DOHH2 (cell line): ENCODE results near the gene OPRD1.
"Not testable (repeated sequence)": the region's sequence is repeated elsewhere in the genome, so short reads cannot be mapped to it uniquely, and the experiment has no call there.

Source experiments
- H3F3A ChIP-seq: fragments of 200-600 bp; sonication (generic), shearing (Covaris generic); 2 replicates; pipeline ENCODE4 v1.6.0; 2016; ENCODE audit warnings: antibody characterized with exemption, mild to moderate bottlenecking; ENCODE audit not compliant: control insufficient read depth, insufficient read depth
- H3K27ac ChIP-seq: fragments of 200-600 bp; sonication (generic); 2 replicates; pipeline ENCODE4 v1.5.1; 2014; ENCODE audit warnings: low read depth, mild to moderate bottlenecking, low read length, moderate library complexity
- H3K27me3 ChIP-seq: fragments of 200-600 bp; sonication (generic); 2 replicates; pipeline ENCODE4 v1.6.1; 2014; ENCODE audit warnings: mild to moderate bottlenecking, low read length, mixed read lengths; ENCODE audit not compliant: control insufficient read depth
- H3K36me3 ChIP-seq: fragments of 200-600 bp; sonication (generic); 2 replicates; pipeline ENCODE4 v1.6.1; 2014; ENCODE audit warnings: mild to moderate bottlenecking, low read length, moderate library complexity, mixed read lengths; ENCODE audit not compliant: control insufficient read depth
- H3K4me1 ChIP-seq: fragments of 200-600 bp; sonication (generic); 2 replicates; pipeline ENCODE4 v1.6.1; 2014; ENCODE audit warnings: mild to moderate bottlenecking, low read length, mixed read lengths; ENCODE audit not compliant: control insufficient read depth
- H3K4me2 ChIP-seq: fragments of 200-600 bp; sonication (generic); 2 replicates; pipeline ENCODE4 v1.6.0; 2014; ENCODE audit warnings: mild to moderate bottlenecking, low read length, moderate library complexity
- H3K4me3 ChIP-seq: fragments of 200-600 bp; sonication (generic); 2 replicates; pipeline ENCODE4 v1.5.1; 2014; ENCODE audit warnings: mild to moderate bottlenecking, low read length, mixed read lengths
- H3K79me2 ChIP-seq: fragments of 200-600 bp; sonication (generic); 2 replicates; pipeline ENCODE4 v1.6.1; 2014; ENCODE audit warnings: mild to moderate bottlenecking, low read length, mixed read lengths; ENCODE audit not compliant: control insufficient read depth
- H3K9me2 ChIP-seq: fragments of 200-600 bp; sonication (generic); replicated peaks from 2 replicates; pipeline ENCODE4 v1.6.1; 2014; ENCODE audit warnings: mild to moderate bottlenecking, low read length, mixed read lengths; ENCODE audit not compliant: control insufficient read depth
- H3K9me3 ChIP-seq: fragments of 200-600 bp; sonication (generic); 2 replicates; pipeline ENCODE4 v1.6.1; 2014; ENCODE audit warnings: antibody characterized with exemption, low read length, mixed read lengths; ENCODE audit not compliant: control insufficient read depth, insufficient read depth
- H4K20me1 ChIP-seq: fragments of 200-600 bp; sonication (generic); 2 replicates; pipeline ENCODE4 v1.6.0; 2014; ENCODE audit warnings: low read depth, mild to moderate bottlenecking, antibody characterized with exemption, low read length, moderate library complexity; ENCODE audit not compliant: control insufficient read depth, insufficient read depth
- CTCF ChIP-seq: fragments of 200-600 bp; sonication (generic); IDR thresholded peaks from one replicate; pipeline ENCODE4 v1.5.1; 2014; ENCODE audit warnings: antibody characterized with exemption, mild to moderate bottlenecking, low read depth, low read length; ENCODE audit not compliant: poor library complexity, severe bottlenecking
- EZH2phosphoT487 ChIP-seq: fragments of 200-600 bp; sonication (generic); IDR thresholded peaks from 2 replicates; pipeline ENCODE4 v1.6.1; 2017; ENCODE audit warnings: borderline replicate concordance, mild to moderate bottlenecking, antibody characterized with exemption, low read length, moderate library complexity, mixed read lengths

The OPRD1 gene

GRCh38 chr1:28789816-28790215 lies 22.2 kb upstream of the OPRD1 start:
- Histone ChIP-seq H3K4me3 (no peak overlapping the region), H3K4me2 (no peak overlapping the region), H4K20me1 (no peaks in the 10 kb centered on the region), H3K9me2 (no peaks in the 10 kb centered on the region), H3K36me3 (no peaks in the 10 kb centered on the region), H3F3A (no peaks in the 10 kb centered on the region; the same call in 1 of the 2 replicates), H3K4me1 (peaks cover 7% of the 10 kb centered on the region), H3K9me3 (no peaks in the 10 kb centered on the region), H3K27me3 (no peaks in the 10 kb centered on the region), H3K79me2 (no peaks in the 10 kb centered on the region), H3K27ac (no peak overlapping the region)
- no peak for TF ChIP-seq EZH2phosphoT487
- no peak for TF ChIP-seq CTCF

DNA sequence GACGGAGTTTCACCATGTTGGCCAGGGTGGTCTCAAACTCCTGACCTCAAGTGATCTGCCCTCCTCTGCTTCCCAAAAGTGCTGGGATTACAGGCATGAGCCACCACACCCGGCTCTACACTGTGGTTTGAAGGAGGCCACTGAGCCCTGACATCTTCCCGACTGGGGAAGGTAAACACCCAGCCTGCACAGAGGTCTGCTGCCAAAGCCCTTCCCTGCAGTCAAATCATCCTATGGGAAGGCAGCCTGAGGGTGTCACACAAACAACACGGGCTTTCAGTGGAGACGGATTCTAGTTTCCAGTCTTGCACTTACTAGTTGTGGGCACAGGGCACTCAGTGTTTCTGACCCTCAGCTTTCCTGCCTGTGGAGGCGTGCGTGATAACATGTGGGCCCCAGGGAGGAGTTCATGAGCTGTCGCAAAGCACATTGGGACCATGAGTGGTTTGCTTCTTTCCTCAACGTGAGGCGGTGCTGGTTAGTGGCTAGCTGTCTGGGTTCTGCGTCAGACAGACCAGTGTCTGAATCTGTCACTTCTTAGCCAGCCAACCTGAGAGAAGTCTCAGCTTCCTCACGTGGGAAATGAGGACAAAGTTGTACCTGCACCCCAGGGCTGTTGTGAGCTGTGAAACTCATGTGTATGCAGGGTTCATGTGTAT lies 21.5 kb upstream of the OPRD1 start:
- Histone ChIP-seq H3K27me3 (no peaks in the 10 kb centered on the region), H3K4me1 (peaks cover 5% of the 10 kb centered on the region), H3K4me3 (no peak overlapping the region), H3K36me3 (no peaks in the 10 kb centered on the region), H4K20me1 (no peaks in the 10 kb centered on the region), H3K9me2 (no peaks in the 10 kb centered on the region), H3K4me2 (no peak overlapping the region), H3K79me2 (no peaks in the 10 kb centered on the region), H3K9me3 (no peaks in the 10 kb centered on the region), H3K27ac (no peak overlapping the region), H3F3A (no peaks in the 10 kb centered on the region)
- TF ChIP-seq EZH2phosphoT487 (no peak), CTCF (no peak)

- not testable (repeated sequence) for H3K27ac ChIP-seq, H3K36me3 ChIP-seq, H3K4me2 ChIP-seq, H3K4me3 ChIP-seq, H3K9me2 ChIP-seq, H3F3A ChIP-seq, H3K79me2 ChIP-seq, H3K4me1 ChIP-seq, H3K9me3 ChIP-seq, H3K27me3 ChIP-seq, H4K20me1 ChIP-seq
These were observed 20.0 kb upstream of the OPRD1 start for GRCh38 chr1:28791929-28792328.

GRCh38 chr1:28792644-28793121 lies 19.3 kb upstream of the OPRD1 start:
- H3K9me3 ChIP-seq: no peaks in the 10 kb centered on the region
- no peaks in the 10 kb centered on the region for H3K36me3 ChIP-seq
- H3K4me3 ChIP-seq: no peak overlapping the region
- no peaks in the 10 kb centered on the region for H3K4me1 ChIP-seq
- H4K20me1 ChIP-seq: no peaks in the 10 kb centered on the region
- H3K79me2 ChIP-seq: no peaks in the 10 kb centered on the region
- H3K27me3 ChIP-seq: no peaks in the 10 kb centered on the region
- H3K27ac ChIP-seq: no peak overlapping the region
- TF ChIP-seq CTCF: no peak
- TF ChIP-seq EZH2phosphoT487: no peak
- H3F3A ChIP-seq: no peaks in the 10 kb centered on the region
- H3K4me2 ChIP-seq: no peak overlapping the region
- no peaks in the 10 kb centered on the region for H3K9me2 ChIP-seq

DNA sequence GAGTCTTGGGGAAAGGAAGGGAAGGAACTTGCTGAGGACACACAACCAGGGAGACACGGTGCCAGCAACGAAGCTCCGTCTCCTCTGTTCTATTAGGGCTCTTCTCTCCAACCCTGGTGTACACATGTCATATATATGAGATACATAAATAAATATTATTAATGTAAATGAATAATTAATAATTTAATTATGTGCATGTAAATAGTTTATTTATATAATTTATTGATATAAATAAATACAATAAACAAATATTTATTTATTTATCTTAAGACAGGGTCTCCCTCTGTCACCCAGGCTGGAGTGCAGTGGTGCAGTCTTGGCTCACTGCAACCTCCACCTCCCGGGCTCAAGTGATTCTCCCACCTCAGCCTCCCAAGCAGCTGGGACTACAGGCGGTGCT lies 17.4 kb upstream of the OPRD1 start:
- H3K9me2 ChIP-seq, H3F3A ChIP-seq, H3K9me3 ChIP-seq, H4K20me1 ChIP-seq, H3K27me3 ChIP-seq, H3K36me3 ChIP-seq, H3K4me3 ChIP-seq, H3K4me1 ChIP-seq, H3K4me2 ChIP-seq, H3K79me2 ChIP-seq, H3K27ac ChIP-seq: not testable (repeated sequence)
